Fibroblast of the conjunctiva (primary cell): ENCODE results near the gene CMTM7.

Source experiments
- DNase-seq: peaks from one replicate; pipeline ENCODE4 v3.0.0-alpha.2; 2010; ENCODE audit warnings: low read depth

Gene CMTM7

GRCh38 chr3:32391643-32392535 lies at the start of gene CMTM7:
Gene CMTM7, plus strand, starts transcription at chr3:32391853. Its CDS starts 54 bp downstream, at chr3:32391907.
- DNase-seq = no peak

DNA sequence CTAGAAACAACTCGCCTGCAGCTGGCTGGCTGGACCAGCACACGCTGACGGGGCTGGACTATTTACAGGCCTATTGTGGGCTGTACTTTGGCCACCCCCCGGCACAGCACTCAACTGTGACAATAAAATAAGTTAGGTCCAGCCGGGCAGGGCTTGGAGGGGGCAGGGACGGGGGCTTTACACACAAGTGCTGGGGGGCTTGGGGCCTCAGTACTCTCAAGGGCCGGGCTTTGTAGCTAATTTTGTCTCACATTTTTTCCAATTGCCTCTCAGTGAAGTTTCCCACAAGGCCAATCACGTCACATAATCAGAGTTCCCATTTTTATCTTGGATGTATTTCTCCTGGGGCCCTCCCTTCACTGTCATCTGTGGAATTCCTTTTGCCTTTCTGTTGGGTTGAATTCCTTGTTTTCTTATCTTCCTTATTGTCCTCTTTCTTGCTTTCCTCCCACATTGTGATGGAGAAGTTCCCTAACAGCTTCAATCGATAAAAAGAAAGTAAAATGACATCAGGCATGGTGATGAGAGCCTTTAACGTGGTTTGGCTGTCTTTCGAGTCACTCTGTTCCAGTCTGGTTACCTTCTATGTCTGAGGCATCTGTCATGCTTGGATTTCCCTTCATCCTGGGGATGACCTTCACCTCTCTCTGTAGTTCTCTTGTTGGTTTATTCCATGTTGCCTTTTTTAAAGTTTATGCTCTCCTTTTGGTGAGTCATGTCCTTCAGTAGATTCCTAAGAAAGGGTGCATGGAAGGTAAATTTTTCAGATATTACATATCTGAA lies 44.1 kb upstream of the CMTM7 start:
- DNase-seq = no peak

DNA sequence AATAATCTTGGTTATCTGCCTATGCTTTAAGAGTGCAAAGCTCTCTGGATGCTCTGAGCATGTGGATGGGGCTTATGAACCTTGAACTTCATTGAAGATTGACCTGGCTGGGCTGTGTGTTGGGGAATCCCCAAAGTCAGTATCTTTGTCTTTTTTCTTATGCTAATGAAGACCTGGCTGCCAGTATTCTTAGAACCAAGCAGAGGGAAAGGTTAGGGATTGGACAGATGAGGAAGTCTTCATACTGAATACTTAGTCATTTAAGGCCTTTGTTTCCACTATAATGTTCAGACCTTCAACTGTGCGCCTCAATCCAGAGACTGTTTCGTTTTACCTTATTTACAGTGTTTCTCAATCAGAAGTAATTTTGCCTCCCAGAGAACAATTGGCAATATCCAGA lies 42.5 kb upstream of the CMTM7 start:
- no peak for DNase-seq

DNA sequence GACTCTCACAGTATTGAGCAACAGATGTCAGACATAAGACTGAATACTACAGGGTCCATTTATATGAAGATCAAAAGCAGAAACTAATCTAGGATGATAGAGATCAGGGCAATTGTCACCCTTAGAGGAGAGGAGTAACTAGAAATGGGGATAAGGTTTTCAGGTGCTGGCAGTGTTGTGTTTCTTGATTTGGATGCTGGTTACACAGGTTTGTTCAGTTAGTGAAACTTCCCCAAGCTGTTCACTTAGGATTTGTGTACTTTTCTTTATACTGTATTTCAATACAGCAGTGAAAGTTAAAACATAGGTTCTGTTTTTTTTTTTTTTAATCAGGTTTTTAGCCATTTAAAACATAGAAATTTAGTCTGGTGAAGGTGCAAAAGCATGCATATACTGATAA lies 39.1 kb upstream of the CMTM7 start:
- no peak for DNase-seq

DNA sequence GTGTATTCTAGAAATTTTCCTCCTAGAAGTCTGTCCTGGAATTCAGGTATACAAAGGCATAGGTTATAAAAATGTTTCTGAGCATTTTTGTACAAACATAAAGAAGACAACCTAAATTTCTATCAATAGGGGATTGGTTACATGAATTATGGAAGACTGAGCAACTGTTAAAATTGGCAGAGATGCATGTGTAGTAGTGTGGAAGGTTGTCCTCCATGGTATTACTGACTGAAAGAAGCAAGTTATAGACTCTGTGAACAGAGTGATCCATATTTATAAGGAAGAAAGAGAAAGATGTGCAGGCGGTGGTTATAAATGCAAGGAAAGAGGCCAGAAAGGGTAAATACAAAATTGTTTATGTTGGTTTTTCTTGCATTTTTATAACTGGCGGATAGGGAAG lies 38.3 kb upstream of the CMTM7 start:
- DNase-seq = no peak

DNA sequence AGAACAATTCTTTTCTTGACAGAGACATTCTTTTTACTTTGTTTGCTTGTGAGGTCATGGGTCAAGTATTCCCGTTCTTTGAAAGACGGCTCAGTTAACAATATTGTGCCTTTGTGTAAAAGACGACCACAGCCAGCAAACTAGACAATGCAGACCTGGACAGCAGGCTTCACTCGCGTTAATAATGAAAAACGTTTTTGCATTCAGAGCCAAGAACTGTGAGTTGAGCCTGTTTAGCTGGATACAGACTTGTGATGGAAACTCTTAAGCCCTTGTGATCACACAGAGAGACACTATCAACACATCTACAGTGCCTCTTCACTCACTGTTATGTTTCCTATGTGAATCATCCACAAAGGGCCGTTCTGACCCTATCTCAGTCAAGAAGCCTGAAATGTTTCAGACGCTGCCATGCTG lies 37.3 kb upstream of the CMTM7 start:
- no peak for DNase-seq

- no peak for DNase-seq
Observed at GRCh38 chr3:32355751-32356291, 35.8 kb upstream of the CMTM7 start.

GRCh38 chr3:32359766-32360492 lies 31.7 kb upstream of the CMTM7 start:
- no peak for DNase-seq

DNA sequence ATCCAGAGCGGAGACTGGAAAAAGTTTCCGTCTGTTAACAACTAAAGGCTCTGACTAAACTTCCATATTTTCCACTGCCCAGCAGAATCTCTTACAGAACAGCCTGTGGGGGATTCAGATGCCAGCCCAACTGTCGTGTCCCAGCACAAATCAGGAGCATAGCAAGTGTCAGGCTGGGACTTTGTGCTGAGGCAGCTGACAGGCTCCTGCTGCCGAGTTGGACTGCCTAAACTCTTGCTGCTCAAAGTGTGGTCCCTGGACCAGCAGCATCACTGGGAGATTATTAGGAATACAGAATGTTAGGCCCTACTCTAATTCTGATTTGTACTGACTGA lies 31.2 kb upstream of the CMTM7 start:
- DNase-seq = no peak

DNA sequence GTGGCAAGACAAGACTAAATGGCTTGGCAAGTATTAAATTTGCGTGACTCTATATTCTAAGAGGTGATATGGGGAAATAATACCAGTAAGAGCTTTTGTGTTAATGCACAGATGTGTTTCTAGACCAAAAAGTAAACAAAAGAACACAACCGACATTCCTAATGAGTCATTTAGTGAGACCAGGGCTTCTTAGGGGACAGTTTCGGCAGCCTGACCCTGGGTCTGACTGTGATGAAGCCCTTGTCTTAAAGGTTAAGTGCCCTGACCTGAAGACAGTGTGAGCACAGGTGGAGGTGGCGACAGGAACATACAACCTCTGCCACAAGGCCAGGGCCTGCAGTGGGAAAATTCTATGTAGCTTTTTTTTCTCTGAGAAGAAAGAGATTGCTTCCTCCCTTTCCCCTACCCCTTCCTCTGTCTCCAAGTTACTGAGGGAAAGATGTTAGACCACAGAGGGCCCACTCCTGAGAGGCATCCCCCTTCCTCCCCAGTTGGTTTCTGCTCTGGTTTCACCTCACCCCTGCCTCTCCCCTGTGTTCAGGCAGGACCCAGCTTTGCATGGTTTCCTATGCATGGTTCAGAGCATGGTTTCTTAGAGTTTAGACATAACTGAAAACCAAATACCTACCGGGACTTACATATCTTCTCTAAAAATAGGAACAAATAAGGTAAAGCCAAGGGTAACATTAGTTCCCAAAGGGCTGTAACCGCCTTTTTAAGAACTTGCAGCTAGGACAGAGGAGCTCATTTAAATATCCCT lies 24.8 kb upstream of the CMTM7 start:
- no peak for DNase-seq

GRCh38 chr3:32367442-32367841 lies 24.2 kb upstream of the CMTM7 start:
- no peak for DNase-seq

DNA sequence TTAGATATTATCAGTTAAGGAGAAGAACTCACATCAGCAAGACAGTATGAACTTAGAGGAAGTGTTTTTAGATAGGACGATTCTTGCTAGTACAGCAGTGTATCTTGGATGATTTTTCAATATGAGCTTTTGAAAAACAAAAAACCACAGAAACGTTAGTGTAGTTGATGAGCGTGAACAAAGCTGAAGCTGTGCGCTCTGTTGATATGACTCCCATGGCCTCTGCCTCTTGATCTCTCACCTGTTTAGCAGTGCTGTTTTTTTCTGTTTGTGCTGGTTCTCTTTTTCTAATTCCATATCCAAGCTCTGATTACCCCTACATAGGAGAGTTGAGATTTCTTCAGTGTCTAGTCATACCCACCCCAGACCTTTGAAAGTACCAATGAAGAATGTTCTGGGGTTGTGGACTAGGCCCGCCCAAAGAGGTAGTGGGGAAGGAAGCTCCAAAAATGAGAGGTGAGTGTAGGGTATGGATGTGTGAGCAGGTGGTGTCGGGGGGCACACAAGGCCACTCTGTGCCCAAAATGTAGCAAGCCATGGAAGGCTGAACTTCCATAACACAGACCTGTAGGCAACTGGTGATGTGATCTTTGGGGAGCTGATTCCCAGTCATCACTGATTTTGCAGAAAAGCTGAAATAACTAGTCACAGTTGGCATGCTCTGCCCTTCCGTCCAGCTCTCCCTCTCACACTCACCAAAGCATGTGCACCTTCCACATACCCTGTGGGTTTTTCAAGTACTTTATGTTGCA lies 20.0 kb upstream of the CMTM7 start:
- DNase-seq = no peak

DNA sequence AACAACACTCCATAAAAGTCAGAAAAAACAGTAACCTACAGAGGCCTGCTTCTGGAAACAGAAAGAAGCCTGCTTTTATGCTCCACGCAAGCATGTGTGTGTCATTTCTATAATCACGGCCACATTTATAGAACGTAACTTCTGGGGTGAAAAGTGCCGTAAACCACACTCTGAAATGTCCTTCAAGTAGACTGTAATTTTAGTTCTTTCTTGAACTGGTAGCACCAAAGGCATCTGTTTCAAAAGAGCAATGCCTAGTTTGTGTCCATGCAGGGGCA lies 19.5 kb upstream of the CMTM7 start:
- no peak for DNase-seq

DNA sequence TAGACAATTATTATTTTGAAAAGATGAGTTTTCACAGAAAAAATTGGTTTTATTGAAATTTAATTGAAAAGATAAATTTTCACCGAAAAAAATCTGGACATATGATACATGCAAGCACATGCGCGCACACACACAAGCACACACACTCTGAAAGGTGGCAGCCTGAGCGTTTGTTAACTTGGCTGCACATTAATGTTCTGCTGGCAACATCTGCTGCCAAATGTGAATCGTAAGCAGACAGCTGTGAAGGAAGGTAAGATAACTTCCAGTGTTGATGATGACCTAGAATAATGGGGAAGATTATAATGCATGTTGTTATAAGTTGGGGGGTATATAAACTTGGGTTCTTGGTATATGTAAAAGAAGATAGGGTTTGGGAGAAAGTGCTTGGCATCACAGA lies 18.4 kb upstream of the CMTM7 start:
- DNase-seq = no peak

- no peak for DNase-seq
Observed at GRCh38 chr3:32373844-32374243, 17.8 kb upstream of the CMTM7 start.

DNA sequence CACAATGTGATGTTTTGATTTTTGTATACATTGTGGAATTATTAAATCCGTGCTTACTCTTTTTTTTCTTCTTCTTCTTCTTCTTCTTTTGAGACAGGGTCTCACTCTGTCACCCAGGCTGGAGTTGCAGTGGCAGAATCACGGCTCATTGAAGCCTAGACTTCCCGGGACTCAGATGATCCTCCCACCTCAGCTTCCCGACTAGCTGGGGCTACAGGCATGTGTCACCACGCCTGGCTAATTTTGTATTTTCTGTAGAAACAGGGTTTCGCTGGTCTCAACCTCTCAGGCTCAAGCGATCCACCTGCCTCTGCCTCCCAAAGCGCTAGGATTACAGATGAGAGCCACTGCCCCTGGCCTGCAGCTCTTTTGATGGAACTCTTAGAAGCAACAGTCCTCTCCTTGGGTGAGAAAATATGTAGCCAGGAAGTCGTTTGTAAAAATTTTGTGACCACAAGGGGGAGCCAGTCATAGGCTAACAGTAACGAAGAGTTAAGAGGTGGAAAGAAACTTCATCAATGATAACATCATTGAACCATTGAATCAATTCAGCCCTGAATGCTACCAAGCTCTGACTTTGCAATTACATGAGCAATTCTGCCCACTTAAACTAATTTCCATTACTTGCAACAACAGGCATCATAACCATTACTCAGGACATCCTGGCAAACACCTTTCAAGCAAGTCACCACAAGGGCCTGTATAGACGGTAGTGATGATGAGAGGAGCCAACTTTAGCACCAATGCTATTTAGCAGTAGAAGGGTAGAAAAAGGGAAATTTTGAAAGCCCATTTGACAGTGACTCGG lies 16.7 kb upstream of the CMTM7 start:
- peak; percentile 60 for DNase-seq

DNA sequence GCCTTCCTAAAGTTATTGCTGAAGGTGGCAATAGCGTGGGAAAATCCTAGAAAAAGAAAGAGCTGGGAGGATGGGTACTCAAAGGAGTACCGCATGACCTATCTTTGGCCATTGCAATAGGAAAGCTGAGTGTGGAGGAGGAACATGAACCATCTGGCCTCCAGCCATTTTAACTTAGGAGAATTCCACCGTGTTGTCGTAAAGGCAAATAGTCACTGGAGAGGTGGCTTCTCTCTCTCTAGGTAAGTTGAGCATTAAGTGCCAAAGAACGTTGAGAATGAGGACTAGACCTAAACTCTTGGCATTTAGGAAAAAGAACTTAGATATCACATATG lies 16.1 kb upstream of the CMTM7 start:
- no peak for DNase-seq

GRCh38 chr3:32376115-32376514 lies 15.5 kb upstream of the CMTM7 start:
- no peak for DNase-seq

GRCh38 chr3:32379831-32380500 lies 11.7 kb upstream of the CMTM7 start:
- DNase-seq = no peak

DNA sequence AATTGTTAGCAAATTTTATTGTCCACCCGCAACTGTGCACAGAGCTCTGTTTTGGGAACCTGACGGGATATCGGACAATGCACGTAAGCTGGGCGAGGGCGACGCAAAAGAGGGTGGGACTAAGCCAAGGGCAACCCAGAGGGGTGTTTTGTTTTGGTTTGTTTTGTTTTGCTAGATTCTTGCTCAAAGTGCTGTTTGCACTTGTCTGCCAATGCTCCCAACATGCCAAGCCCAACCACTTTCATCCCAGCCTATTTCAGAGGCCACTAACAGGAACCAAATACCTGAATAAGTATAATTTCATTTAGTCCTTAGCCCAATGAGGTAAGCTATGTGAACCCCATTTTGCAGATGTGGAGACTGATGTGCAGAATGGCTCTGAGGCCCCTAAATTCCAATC lies 9.7 kb upstream of the CMTM7 start:
- DNase-seq = no peak
